Lower leg skin (tissue), 4 donors: ENCODE results near the gene FSD1. TPM values are rescaled to one million over a fixed set of nuclear protein-coding genes. Genes with fewer than 3 reads are reported as not detected.
A peak's percentile ranks its signal among the peaks of the same experiment; 100 is the strongest.
"Not testable (repeated sequence)": the region's sequence is repeated elsewhere in the genome, so short reads cannot be mapped to it uniquely, and the experiment has no call there.

ENCODE experiments used
- DNase-seq, 2 donors: peaks; one replicate each; pipeline ENCODE4 v3.0.0-alpha.2; 2019; ENCODE audit warnings: low spot score in 2 of 2
- H3K4me3 ChIP-seq: fragments of 200-600 bp; sonication (generic); 2 replicates; pipeline ENCODE4 v1.5.1; 2017; ENCODE audit warnings: mild to moderate bottlenecking, low read depth; ENCODE audit not compliant: poor library complexity, severe bottlenecking
- CTCF ChIP-seq, 3 donors: fragments of 450-650 bp; IDR thresholded peaks; one replicate each; pipeline ENCODE4 v1.5.1; 2016; ENCODE audit warnings: antibody characterized with exemption in 3 of 3, mild to moderate bottlenecking in 3 of 3, moderate library complexity in 2 of 3
- POLR2A ChIP-seq, 2 donors: fragments of 450-650 bp; IDR thresholded peaks; one replicate each; pipeline ENCODE4 v1.6.1; 2016 to 2017; ENCODE audit warnings: antibody characterized with exemption in 2 of 2, mild to moderate bottlenecking in 1 of 2, moderate library complexity in 1 of 2
- WGBS, 2 donors: methylation state at CpG; one replicate each; pipeline ENCODE4 v1.1.5; 2018; 5-methylcytosine and 5-hydroxymethylcytosine counted together
- intact Hi-C: fragments of 100-400 bp; cut with DNase I; formaldehyde crosslinking; loops from one replicate; pipeline ENCODE4 v1.15.0; 2023; ENCODE audit warnings: low total_unique reads
- total RNA-seq, 4 donors: library from RNA; depleted of rRNA; stranded (reverse); fragments of >200 nt; gene quantifications; one replicate each; pipeline ENCODE4 v1.1.0, GENCODE V29; 2016

The FSD1 gene
- total RNA-seq, 4 donors from 2014 or later = 0.16 to 0.64 TPM; not detected in 2

DNA sequence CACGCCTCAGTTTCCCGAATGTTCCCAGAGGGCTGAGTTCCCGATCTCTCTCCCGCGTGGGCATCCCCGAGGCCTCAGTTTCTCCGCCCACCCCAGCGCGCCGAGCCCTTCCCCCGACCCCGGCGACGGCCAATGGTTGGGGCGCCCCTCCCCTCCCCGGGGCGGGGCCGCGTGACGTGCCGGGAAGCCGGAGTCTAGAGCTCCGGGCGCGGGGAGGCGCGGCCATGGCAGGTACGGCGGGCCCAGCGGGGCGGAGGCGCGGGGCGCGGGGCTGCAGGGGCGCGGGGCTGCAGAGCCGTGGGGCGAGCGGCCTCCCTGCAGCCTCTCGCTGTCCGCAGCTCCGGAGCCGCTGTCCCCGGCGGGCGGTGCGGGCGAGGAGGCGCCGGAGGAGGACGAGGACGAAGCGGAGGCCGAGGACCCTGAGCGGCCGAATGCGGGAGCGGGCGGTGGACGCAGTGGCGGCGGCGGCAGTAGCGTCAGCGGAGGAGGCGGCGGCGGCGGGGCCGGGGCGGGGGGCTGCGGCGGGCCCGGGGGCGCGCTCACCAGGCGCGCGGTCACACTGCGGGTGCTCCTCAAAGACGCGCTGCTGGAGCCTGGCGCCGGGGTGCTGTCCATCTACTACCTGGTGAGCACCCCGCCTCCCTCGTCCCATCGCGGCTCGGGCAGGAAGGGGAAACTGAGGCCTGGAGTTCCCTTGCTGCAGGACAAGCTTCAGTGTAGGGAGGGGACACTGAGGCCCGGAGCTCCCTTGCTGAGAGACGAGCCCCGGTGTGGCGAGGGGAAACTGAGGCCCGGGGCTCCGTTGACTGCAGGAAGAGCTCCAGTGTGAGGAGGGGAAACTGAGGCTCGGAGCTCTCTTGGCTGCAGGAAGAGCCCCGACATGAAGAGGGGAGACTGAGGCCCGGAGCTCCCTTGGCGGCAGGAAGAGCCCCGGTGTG, 39.2 kb downstream of the FSD1 start, which contains the start of gene MPND:
Gene MPND (plus strand): TSS at position 193 of the 938 bp plus-strand sequence. CDS start 32 bp downstream, at position 225.
- peak; percentile 90 to 98 for DNase-seq
- TF ChIP-seq CTCF (IDR thresholded peaks at IDR 0.05) (no peak), POLR2A (IDR thresholded peaks at IDR 0.05) (no peak)

DNA sequence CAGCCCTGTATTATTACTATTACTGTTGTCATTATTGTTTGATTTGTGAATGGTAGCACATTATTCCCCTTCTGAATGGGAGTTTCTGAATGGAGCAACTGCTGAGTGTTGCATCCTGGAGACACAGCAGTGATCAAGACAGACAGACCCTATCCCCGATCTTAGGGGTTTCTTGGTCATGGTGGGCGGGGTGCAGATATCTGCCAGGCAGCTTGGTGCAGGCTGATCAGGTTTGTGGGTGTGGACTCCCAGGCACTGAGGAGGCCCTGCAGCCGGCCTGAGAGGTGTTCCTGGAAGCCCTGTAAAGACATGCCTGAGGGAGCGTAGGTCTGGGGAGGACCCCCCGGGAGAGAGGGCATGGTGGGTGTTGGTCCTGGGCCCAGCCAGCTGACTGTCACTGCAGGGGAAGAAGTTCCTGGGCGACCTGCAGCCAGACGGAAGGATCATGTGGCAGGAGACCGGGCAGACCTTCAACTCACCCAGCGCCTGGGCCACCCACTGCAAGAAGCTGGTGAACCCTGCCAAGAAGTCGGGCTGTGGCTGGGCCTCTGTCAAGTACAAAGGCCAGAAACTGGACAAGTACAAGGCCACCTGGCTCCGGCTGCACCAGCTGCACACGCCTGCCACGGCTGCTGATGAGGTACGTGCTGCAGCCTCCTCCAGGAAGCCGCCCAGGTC, 41.1 kb downstream of the FSD1 start:
- intact Hi-C loops = no loop called here
- WGBS, 2 donors = 71 to 88% methylated on average over 13 to 14 of the region's 15 CpGs
- DNase-seq = no peak
- no peak for TF ChIP-seq CTCF (IDR thresholded peaks at IDR 0.05)
- no peak for TF ChIP-seq POLR2A (IDR thresholded peaks at IDR 0.05)
- no peak overlapping the region for H3K4me3 ChIP-seq

More for the DNA sequence above, 39.2 kb downstream of the FSD1 start, which contains the start of gene MPND:
- H3K4me3 ChIP-seq = peak within 1 kb of the TSS; percentile 64
- intact Hi-C loops = no loop called here
- WGBS, 2 donors = 9 to 11% methylated on average over 33 to 41 of the region's 101 CpGs

DNA sequence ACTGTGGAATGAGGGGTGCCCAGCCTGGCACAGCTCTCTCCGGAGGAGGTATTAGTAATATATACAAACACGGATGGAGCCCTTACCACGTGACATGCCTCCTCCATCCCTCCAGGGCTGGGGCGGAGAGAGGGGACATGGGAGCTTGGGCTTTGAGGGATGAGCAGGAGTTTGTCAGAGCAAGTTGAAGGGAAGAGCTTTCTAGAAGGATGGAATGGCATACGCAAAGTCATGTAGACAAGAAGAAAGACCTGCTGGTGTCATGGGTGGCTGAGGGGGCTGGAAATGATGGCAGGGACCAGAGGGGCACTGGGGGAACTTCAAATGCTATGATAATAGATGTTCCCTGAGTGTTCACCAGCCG, 41.6 kb downstream of the FSD1 start:
- no peak for DNase-seq
- intact Hi-C loops = no loop called here
- H3K4me3 ChIP-seq = no peak overlapping the region
- TF ChIP-seq POLR2A (IDR thresholded peaks at IDR 0.05) = no peak
- no peak for TF ChIP-seq CTCF (IDR thresholded peaks at IDR 0.05)
- WGBS, 2 donors = 88 to 94% methylated on average over 6 of the region's 6 CpGs

- intact Hi-C loops = no loop called here
- TF ChIP-seq POLR2A (IDR thresholded peaks at IDR 0.05) (no peak), CTCF (IDR thresholded peaks at IDR 0.05) (no peak)
- 76 to 89% methylated on average over 6 of the region's 6 CpGs for WGBS, 2 donors
- DNase-seq = no peak
- no peak overlapping the region for H3K4me3 ChIP-seq
These were observed 43.1 kb downstream of the FSD1 start for GRCh38 chr19:4347521-4347920.

DNA sequence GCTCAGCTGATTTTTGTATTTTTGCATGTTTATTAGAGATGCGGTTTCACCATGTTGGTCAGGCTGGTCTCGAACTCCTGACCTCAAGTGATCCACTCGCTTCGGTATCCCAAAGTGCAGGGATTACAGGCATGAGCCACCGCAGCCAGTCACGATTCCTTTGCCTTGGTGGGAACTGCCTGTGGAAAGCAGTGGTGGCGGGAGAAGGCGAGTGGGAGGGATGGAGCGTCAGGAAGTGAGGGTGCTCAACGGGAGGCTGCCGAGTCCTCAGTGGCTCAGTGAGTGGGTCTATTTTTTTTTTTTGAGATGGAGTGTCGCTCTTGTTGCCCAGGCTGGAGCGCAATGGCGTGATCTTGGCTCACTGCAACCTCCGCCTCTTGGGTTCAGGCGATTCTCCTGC, 44.8 kb downstream of the FSD1 start:
- DNase-seq, H3K4me3 ChIP-seq, intact Hi-C loops: not testable (repeated sequence)
- 91 to 95% methylated on average over 16 of the region's 16 CpGs for WGBS, 2 donors

- 91% methylated on average over 8 of the region's 8 CpGs for WGBS, 2 donors
- intact Hi-C loops = no loop called here
- TF ChIP-seq POLR2A (IDR thresholded peaks at IDR 0.05) = no peak
- TF ChIP-seq CTCF (IDR thresholded peaks at IDR 0.05) = no peak
- DNase-seq = no peak
- H3K4me3 ChIP-seq = no peak overlapping the region
These were observed 45.7 kb downstream of the FSD1 start for GRCh38 chr19:4350111-4350510.
